Measurements from ENCODE around the gene IGFBP1. TPM values are rescaled to one million over a fixed set of nuclear protein-coding genes. Genes with fewer than 3 reads are reported as not detected.
A peak's percentile ranks its signal among the peaks of the same experiment; 100 is the strongest.

IGFBP1 gene
- total and polyA plus RNA-seq, 8 donors = 0.10 to 0.31 TPM; not detected in 6

DNA sequence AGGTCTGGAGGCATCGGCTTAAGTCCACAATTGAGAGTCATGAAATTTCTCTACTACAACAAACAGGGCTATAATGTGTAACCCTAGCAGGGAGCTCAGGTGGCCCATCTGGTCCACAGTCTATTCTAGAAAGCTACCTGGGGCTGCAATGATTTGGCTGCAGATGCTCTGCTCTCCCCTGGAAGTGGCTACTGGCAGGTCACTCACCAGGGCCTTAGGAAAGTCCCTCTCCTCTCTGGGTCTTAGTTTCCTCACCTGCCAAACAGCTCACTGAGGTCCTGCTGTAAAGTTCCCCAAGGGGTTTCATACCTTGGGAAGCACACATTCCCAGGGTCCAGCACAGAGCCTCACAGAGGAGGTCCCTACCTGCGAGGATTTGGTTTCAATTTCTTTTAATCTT lies 30.3 kb downstream of the IGFBP1 start:
- Histone ChIP-seq H3K27ac (no peak overlapping the region), H3K27me3 (peaks cover 32 to 79% of the 10 kb centered on the region in 2 donors), H3K4me3 (no peak overlapping the region), H3K9me3 (no peaks in the 10 kb centered on the region), H3K4me1 (peaks cover 12 to 31% of the 10 kb centered on the region in 2 donors), H3K36me3 (no peaks in the 10 kb centered on the region)
- ATAC-seq (no peak), DNase-seq (no peak)
- intact Hi-C loops (cut with DNase I) = loop anchor here in 1 of 2 donors (10.0 kb wide), 2 partner anchors 1166 to 1256 kb away; no protein-coding TSS in a partner anchor
- no peak for TF ChIP-seq CTCF (IDR thresholded peaks at IDR 0.05)

DNA sequence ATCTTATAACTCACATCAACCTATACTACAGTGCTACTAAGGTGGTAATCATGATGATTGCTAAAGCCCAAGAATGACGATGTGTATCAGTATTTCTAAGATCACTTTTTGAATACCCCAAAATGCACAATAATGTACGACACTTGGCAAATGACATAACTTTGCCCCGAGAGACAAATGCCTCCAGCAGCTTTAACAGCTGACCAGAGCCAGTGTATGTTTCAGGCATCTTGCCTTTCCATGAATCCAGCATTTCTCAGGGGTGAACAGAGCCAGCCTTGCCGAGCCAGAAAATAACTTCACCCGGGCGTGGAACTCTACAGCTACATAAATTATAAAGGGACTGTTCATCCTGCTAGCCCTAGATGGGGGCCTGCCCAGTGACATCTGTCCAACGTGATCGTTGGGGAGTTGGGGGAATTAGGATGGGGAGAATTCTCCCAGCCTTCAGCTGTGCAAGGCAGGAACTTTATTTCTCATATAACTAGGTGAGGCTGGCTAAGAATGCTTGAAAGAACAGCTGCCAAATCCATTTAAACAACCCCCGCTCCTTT lies 31.0 kb downstream of the IGFBP1 start:
- H3K9me3 ChIP-seq = no peaks in the 10 kb centered on the region
- H3K4me1 ChIP-seq = peaks cover 12 to 32% of the 10 kb centered on the region in 2 donors
- intact Hi-C loops (cut with DNase I) = loop anchor here in 1 of 2 donors (10.0 kb wide), 2 partner anchors 1165 to 1255 kb away; no protein-coding TSS in a partner anchor
- H3K36me3 ChIP-seq = no peaks in the 10 kb centered on the region
- peaks cover 32 to 87% of the 10 kb centered on the region in 2 donors for H3K27me3 ChIP-seq
- H3K27ac ChIP-seq = no peak overlapping the region
- ATAC-seq = no peak
- no peak for TF ChIP-seq CTCF (IDR thresholded peaks at IDR 0.05)
- no peak overlapping the region for H3K4me3 ChIP-seq
- no peak for DNase-seq

DNA sequence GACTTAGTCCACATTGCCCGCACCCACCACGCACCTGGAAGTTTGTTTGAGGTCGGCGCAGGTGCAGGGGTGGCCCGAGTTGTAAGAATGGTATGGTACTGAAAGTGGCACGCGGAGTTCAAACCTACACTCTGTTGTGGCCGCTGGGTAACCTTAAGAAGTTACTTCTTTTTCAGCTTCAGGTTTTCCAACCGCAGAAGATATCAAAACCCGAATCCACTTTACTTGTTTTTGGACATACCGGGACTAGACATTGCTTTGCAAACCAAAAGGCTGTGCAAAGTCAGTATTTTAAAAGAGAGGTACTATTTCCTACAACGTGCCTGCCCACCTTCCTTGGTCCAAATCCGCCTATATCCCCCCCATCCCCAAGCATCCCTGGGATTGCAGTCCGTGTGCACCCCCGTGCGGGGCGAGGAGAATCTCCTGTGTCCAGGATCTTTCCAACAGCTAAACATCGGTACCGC lies 31.7 kb downstream of the IGFBP1 start:
- no peaks in the 10 kb centered on the region for H3K36me3 ChIP-seq
- no peak for DNase-seq
- H3K9me3 ChIP-seq = no peaks in the 10 kb centered on the region
- no peak overlapping the region for H3K27ac ChIP-seq
- peak overlapping the region; percentile 26 to 29 for H3K4me3 ChIP-seq
- no peak for ATAC-seq
- no peak for TF ChIP-seq CTCF (IDR thresholded peaks at IDR 0.05)
- intact Hi-C loops (cut with DNase I) = loop anchor here in 1 of 2 donors (10.0 kb wide), 3 partner anchors 435 to 1255 kb away; no protein-coding TSS in a partner anchor
- H3K27me3 ChIP-seq = peaks cover 32 to 91% of the 10 kb centered on the region in 2 donors
- H3K4me1 ChIP-seq = peaks cover 12 to 32% of the 10 kb centered on the region in 2 donors

DNA sequence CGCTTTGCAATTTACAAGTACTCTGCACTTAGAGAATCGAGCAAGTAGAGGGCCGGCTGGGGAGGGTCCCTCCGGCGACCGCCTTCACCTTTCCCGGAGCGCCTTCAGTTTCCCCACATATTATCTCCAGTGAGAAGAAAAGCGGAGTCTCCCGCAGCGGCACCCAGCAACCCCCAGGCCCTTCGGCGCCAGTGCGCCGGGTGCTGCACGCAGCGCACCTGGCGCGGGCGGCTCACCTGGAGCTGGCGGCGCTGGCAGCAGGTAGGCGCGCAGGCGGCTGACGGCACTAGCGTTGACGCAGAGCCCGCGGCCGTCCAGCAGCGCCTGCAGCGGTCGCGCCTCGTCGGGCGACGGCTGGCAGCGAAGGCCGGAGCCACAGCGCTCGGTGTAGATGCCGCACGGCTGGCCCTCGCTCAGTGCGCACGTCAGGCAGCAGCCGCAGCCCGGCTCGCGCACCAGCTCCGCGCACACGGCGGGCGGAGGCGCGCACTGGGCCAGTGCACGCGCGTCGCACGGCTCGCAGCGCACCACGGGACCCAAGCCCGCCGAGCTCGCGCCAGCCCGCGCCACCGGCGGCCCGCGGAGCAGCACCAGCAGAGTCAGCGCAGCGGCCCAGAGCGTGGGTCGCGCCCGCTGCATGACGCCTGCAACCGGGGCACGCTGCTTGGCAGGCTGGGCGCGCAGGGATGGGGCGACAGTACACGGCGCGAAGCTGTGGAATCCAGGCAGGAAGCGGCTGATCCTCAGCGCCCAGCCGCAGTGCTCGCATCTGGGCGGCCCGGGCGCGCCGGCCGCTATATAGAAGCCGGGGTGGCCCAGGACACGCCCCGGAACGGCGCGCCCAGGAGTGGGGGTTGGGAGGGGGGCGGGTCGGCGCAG lies 32.5 kb downstream of the IGFBP1 start, which contains the start of gene IGFBP3:
TSS of gene IGFBP3 (minus strand) at position 771 of the 879 bp plus-strand sequence. CDS start at position 639, 132 bp downstream.
- H3K4me3 ChIP-seq = peak within 1 kb of the TSS; percentile 26 to 29
- intact Hi-C loops (cut with DNase I) = loop anchor here in 1 of 2 donors (10.0 kb wide), 1 partner anchor 434 kb away; no protein-coding TSS in a partner anchor
- peaks cover 32 to 90% of the 10 kb centered on the region in 2 donors for H3K27me3 ChIP-seq

More for the DNA sequence above, 32.5 kb downstream of the IGFBP1 start, which contains the start of gene IGFBP3:
- H3K4me1 ChIP-seq = peaks cover 12 to 32% of the 10 kb centered on the region in 2 donors
- H3K36me3 ChIP-seq = no peaks in the 10 kb centered on the region
- DNase-seq = peak in 3 of 4 donors; percentile 79 to 82 (median 81)
- H3K27ac ChIP-seq = no peak within 1 kb of the TSS
- no peak for TF ChIP-seq CTCF (IDR thresholded peaks at IDR 0.05)
- ATAC-seq = peak; percentile 77
- no peaks in the 10 kb centered on the region for H3K9me3 ChIP-seq

Data from left lung (tissue), 10 donors.